VCaP (cell line): ENCODE measurements around the gene RAP1A.

Experiments used
- H3K27ac ChIP-seq: fragments of 450-650 bp; 2 replicates; pipeline ENCODE4 v1.5.1; 2017
- CTCF ChIP-seq: fragments of 450-650 bp; conservative IDR thresholded peaks from 2 replicates; pipeline ENCODE4 v1.5.1; 2017; ENCODE audit warnings: mild to moderate bottlenecking, moderate library complexity

Gene RAP1A

GRCh38 chr1:111611986-111612385, 7.6 kb upstream of the RAP1A start:
- no peak for TF ChIP-seq CTCF

GRCh38 chr1:111615870-111616715, 3.5 kb upstream of the RAP1A start:
- no peak overlapping the region for H3K27ac ChIP-seq
- TF ChIP-seq CTCF = no peak

More at GRCh38 chr1:111611986-111612385, 7.6 kb upstream of the RAP1A start:
- no peak overlapping the region for H3K27ac ChIP-seq

- TF ChIP-seq CTCF = no peak
- no peak overlapping the region for H3K27ac ChIP-seq
These were observed 1.5 kb upstream of the RAP1A start for GRCh38 chr1:111618081-111618480.

- no peak for TF ChIP-seq CTCF
- peak overlapping the region; percentile 88 for H3K27ac ChIP-seq
These were observed 491 bp upstream of the RAP1A start for GRCh38 chr1:111618961-111619634.

GRCh38 chr1:111620441-111620971, 917 bp downstream of the RAP1A start:
- H3K27ac ChIP-seq = peak overlapping the region; percentile 88
- TF ChIP-seq CTCF = no peak

GRCh38 chr1:111621050-111621449, 1.5 kb downstream of the RAP1A start:
- peak overlapping the region; percentile 88 for H3K27ac ChIP-seq
- TF ChIP-seq CTCF = no peak

GRCh38 chr1:111622166-111622565, 2.6 kb downstream of the RAP1A start:
- peak overlapping the region; percentile 88 for H3K27ac ChIP-seq
- TF ChIP-seq CTCF = no peak
